Liver (tissue), 9 donors: Measurements from ENCODE around the gene YBX2. TPM values are rescaled to one million over a fixed set of nuclear protein-coding genes. Genes with fewer than 3 reads are reported as not detected.

Experiments used
- DNase-seq: peaks from one replicate; pipeline ENCODE4 v3.0.0-alpha.2; 2017; ENCODE audit warnings: low spot score
- H3K27ac ChIP-seq, 2 donors: one replicate each; pipeline ENCODE4 v1.7.0; 2013; ENCODE audit warnings: inconsistent platforms in 2 of 2, low read length in 2 of 2, control low read depth in 1 of 2, low read depth in 1 of 2, mild to moderate bottlenecking in 1 of 2
- H3K27me3 ChIP-seq, 4 donors: one replicate each; pipeline versions ENCODE4 v1.6.1 to v1.7.0; 2013; ENCODE audit warnings: low read length in 3 of 4, inconsistent platforms in 1 of 4, mild to moderate bottlenecking in 1 of 4, moderate library complexity in 1 of 4; ENCODE audit not compliant: control insufficient read depth in 4 of 4, insufficient read depth in 4 of 4
- H3K36me3 ChIP-seq, 4 donors: one replicate each; pipeline versions ENCODE4 v1.6.1 to v1.7.0; 2013; ENCODE audit warnings: low read length in 3 of 4, mild to moderate bottlenecking in 3 of 4, low read depth in 1 of 4, moderate library complexity in 1 of 4; ENCODE audit not compliant: control insufficient read depth in 4 of 4, insufficient read depth in 3 of 4
- H3K4me1 ChIP-seq, 4 donors: one replicate each; pipeline versions ENCODE4 v1.6.1 to v1.7.0; 2013; ENCODE audit warnings: low read length in 3 of 4, mild to moderate bottlenecking in 3 of 4, moderate library complexity in 1 of 4; ENCODE audit not compliant: control insufficient read depth in 4 of 4, insufficient read depth in 4 of 4
- H3K4me3 ChIP-seq, 3 donors: one replicate each; pipeline versions ENCODE4 v1.6.1 to v1.7.0; 2013; ENCODE audit warnings: low read length in 3 of 3, control low read depth in 1 of 3, low read depth in 1 of 3, mild to moderate bottlenecking in 1 of 3
- H3K9ac ChIP-seq, 2 donors: one replicate each; pipeline ENCODE4 v1.7.0; 2013; ENCODE audit warnings: low read length in 2 of 2, mild to moderate bottlenecking in 2 of 2, moderate library complexity in 2 of 2, control low read depth in 1 of 2, low read depth in 1 of 2
- H3K9me3 ChIP-seq, 4 donors: one replicate each; pipeline versions ENCODE4 v1.6.1 to v1.7.0; 2013; ENCODE audit warnings: low read length in 3 of 4; ENCODE audit not compliant: control insufficient read depth in 4 of 4
- ATF3 ChIP-seq: IDR thresholded peaks from 2 replicates; pipeline ENCODE4 v1.6.1; 2016; ENCODE audit warnings: antibody characterized with exemption
- CTCF ChIP-seq: fragments of 150-350 bp; IDR thresholded peaks from 2 replicates; pipeline ENCODE4 v1.5.1; 2017; ENCODE audit warnings: improper control_type of control experiment, low read depth, low read length; ENCODE audit not compliant: missing input control
- FOXA1 ChIP-seq: IDR thresholded peaks from 2 replicates; pipeline ENCODE4 v1.6.1; 2016; ENCODE audit warnings: antibody characterized with exemption
- GABPA ChIP-seq, 2 donors: IDR thresholded peaks in 1 of 2; conservative IDR thresholded peaks in 1 of 2; 2 replicates each; pipeline ENCODE4 v1.6.1; 2016; ENCODE audit warnings: antibody characterized with exemption in 2 of 2, mild to moderate bottlenecking in 1 of 2, moderate library complexity in 1 of 2
- HNF4A ChIP-seq, 2 donors: conservative IDR thresholded peaks; 2 replicates each; pipeline ENCODE4 v1.6.1; 2016; ENCODE audit warnings: antibody characterized with exemption in 2 of 2, mild to moderate bottlenecking in 2 of 2
- HNF4G ChIP-seq: IDR thresholded peaks from 2 replicates; pipeline ENCODE4 v1.6.1; 2016; ENCODE audit warnings: antibody characterized with exemption
- MAX ChIP-seq: IDR thresholded peaks from 2 replicates; pipeline ENCODE4 v1.6.1; 2016; ENCODE audit warnings: antibody characterized with exemption
- NR2F2 ChIP-seq: IDR thresholded peaks from 2 replicates; pipeline ENCODE4 v1.6.1; 2016; ENCODE audit warnings: antibody characterized with exemption
- RAD21 ChIP-seq, 2 donors: IDR thresholded peaks; 2 replicates each; pipeline ENCODE4 v1.6.1; 2016; ENCODE audit warnings: antibody characterized with exemption in 2 of 2, mild to moderate bottlenecking in 2 of 2
- REST ChIP-seq: IDR thresholded peaks from 2 replicates; pipeline ENCODE4 v1.6.1; 2016; ENCODE audit warnings: antibody characterized with exemption, mild to moderate bottlenecking
- RXRA ChIP-seq, 2 donors: IDR thresholded peaks; 2 replicates each; pipeline ENCODE4 v1.6.1; 2017 to 2018; ENCODE audit warnings: antibody characterized with exemption in 2 of 2, mild to moderate bottlenecking in 1 of 2
- SP1 ChIP-seq: IDR thresholded peaks from 2 replicates; pipeline ENCODE4 v1.6.1; 2018; ENCODE audit warnings: antibody characterized with exemption, mild to moderate bottlenecking
- TAF1 ChIP-seq: conservative IDR thresholded peaks from 2 replicates; pipeline ENCODE4 v1.6.1; 2016; ENCODE audit warnings: antibody characterized with exemption, mild to moderate bottlenecking
- ZBTB33 ChIP-seq: IDR thresholded peaks from 2 replicates; pipeline ENCODE4 v1.6.1; 2016; ENCODE audit warnings: antibody characterized with exemption
- WGBS: extraction: QIAGEN DNeasy Blood & Tissue Kit; methylation state at CpG from one replicate; pipeline ENCODE4 v1.1.7; 2013; 5-methylcytosine and 5-hydroxymethylcytosine counted together
- polyA plus RNA-seq, 2 donors: library from polyadenylated mRNA; stranded (reverse) in 1 of 2; unstranded in 1 of 2; fragments of 200-250 nt in 1 of 2; fragments of >200 nt in 1 of 2; fragmentation: Nextera tagmentation in 1 of 2; extraction: Ambion mirVana in 1 of 2; gene quantifications; one replicate each; pipeline versions ENCODE4 v1.2.1 to v1.2.3, GENCODE V29; 2013 to 2015
- total RNA-seq, 2 donors: library from RNA; depleted of rRNA; stranded (reverse); fragments of >200 nt; gene quantifications; one replicate each; pipeline ENCODE4 v1.2.3, GENCODE V29; 2014
- donor health status: healthy.
- donor health status: healthy.
- donor health status: healthy.
- donor health status: healthy.
- donor health status: healthy.

The YBX2 gene
- total and polyA plus RNA-seq, 4 donors: 0.33 to 0.75 (median 0.57) TPM

GRCh38 chr17:7279448-7279847 lies 15.0 kb downstream of the YBX2 start:
- no peak for DNase-seq
- Histone ChIP-seq H3K9me3 (no peaks in the 10 kb centered on the region), H3K36me3 (no peaks in the 10 kb centered on the region), H3K9ac (no peak overlapping the region), H3K4me3 (no peak overlapping the region), H3K27ac (no peak overlapping the region), H3K27me3 (no peaks in the 10 kb centered on the region), H3K4me1 (peaks cover 9 to 19% (median 13%) of the 10 kb centered on the region in 4 donors)
- 83% methylated on average over 8 of the region's 8 CpGs for WGBS
- no peak for TF ChIP-seq NR2F2
- TF ChIP-seq HNF4G: no peak
- no peak for TF ChIP-seq RAD21 (IDR thresholded peaks at IDR 0.05)
- no peak for TF ChIP-seq REST
- no peak for TF ChIP-seq RXRA (IDR thresholded peaks at IDR 0.05)
- no peak for TF ChIP-seq ZBTB33
- TF ChIP-seq SP1: no peak
- TF ChIP-seq HNF4A (conservative IDR thresholded peaks at IDR 0.05): no peak
- TF ChIP-seq FOXA1: no peak
- no peak for TF ChIP-seq CTCF
- no peak for TF ChIP-seq TAF1
- TF ChIP-seq GABPA (IDR thresholded peaks at IDR 0.05 in 1 of 2, conservative IDR thresholded peaks at IDR 0.05 in 1 of 2): no peak
- TF ChIP-seq ATF3: no peak

- no peak overlapping the region for H3K9ac ChIP-seq
- no peaks in the 10 kb centered on the region for H3K27me3 ChIP-seq
- WGBS: 77% methylated on average over 1 of the region's 1 CpG
- no peaks in the 10 kb centered on the region for H3K36me3 ChIP-seq
- H3K9me3 ChIP-seq: no peaks in the 10 kb centered on the region
- no peak overlapping the region for H3K4me3 ChIP-seq
- TF ChIP-seq RAD21 (IDR thresholded peaks at IDR 0.05) (no peak), REST (no peak), MAX (no peak), ATF3 (no peak)
- DNase-seq: no peak
- H3K4me1 ChIP-seq: peaks cover 4 to 19% (median 12%) of the 10 kb centered on the region in 4 donors
- no peak overlapping the region for H3K27ac ChIP-seq
Measured at GRCh38 chr17:7266784-7267183, 27.7 kb downstream of the YBX2 start.
